ENCODE data around the gene SINHCAF.
"Not testable (repeated sequence)": the region's sequence is repeated elsewhere in the genome, so short reads cannot be mapped to it uniquely, and the experiment has no call there.

Gene SINHCAF

GRCh38 chr12:31325877-31326631 lies at the start of gene SINHCAF:
SINHCAF (minus strand) TSS chr12:31326150; CDS start chr12:31298204, 27,946 bp downstream.
- DNase-seq, result peak; percentile 97

DNA sequence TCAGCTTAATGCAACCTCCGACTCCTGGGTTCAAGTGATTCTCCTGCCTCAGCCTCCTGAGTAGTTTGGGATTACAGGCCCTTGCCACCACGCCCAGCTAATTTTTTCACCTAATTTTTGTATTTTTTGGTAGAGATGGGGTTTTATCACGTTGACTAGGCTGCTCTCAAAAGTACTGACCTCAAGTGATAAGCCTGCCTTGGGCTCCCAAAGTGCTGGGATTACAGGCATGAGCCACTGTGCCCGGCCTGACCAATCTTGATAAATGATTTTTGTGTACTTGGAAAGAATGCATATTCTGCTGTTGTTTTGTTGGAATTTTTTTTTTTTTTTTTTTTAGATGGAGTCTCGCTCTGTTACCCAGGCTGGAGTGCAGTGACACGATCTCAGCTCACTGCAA lies 49.5 kb upstream of the SINHCAF start:
- not testable (repeated sequence) for DNase-seq

- DNase-seq, result no peak
Measured at GRCh38 chr12:31371256-31371620, 45.3 kb upstream of the SINHCAF start.

DNA sequence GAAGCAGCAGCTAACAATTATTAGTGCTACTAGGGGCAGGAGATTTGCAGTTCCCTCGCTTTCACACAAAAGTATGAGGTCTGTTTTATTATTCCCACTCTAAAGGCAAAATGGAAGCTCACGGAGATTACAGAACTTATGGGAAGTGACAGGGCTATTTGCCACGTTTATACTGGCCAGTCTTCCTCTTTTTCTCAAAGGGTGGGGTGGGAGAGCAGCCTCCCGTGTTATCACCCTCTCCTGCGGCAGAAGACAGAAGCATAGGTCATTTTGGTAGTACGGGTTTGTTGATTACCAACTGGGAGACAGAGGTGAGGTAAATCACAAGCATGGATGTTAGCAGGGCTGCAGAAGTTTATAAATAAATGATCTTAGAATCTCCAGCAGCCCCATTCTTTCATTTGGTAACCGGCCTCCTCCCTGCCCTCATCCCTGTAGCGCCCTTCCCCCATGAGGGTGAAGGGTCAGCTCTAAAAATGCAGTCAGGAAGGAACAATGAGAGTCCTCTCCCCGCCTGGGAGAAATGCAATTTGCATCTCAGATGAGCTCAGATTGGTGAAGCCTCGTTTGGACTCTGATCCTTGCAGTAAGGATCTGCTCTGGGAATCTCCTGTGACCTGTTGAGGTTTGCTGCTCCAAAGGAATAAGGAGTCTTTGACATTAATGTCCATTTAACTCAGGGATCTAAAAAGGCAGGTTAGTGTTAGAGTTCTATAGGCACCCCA lies 44.7 kb upstream of the SINHCAF start:
- DNase-seq, result no peak

DNA sequence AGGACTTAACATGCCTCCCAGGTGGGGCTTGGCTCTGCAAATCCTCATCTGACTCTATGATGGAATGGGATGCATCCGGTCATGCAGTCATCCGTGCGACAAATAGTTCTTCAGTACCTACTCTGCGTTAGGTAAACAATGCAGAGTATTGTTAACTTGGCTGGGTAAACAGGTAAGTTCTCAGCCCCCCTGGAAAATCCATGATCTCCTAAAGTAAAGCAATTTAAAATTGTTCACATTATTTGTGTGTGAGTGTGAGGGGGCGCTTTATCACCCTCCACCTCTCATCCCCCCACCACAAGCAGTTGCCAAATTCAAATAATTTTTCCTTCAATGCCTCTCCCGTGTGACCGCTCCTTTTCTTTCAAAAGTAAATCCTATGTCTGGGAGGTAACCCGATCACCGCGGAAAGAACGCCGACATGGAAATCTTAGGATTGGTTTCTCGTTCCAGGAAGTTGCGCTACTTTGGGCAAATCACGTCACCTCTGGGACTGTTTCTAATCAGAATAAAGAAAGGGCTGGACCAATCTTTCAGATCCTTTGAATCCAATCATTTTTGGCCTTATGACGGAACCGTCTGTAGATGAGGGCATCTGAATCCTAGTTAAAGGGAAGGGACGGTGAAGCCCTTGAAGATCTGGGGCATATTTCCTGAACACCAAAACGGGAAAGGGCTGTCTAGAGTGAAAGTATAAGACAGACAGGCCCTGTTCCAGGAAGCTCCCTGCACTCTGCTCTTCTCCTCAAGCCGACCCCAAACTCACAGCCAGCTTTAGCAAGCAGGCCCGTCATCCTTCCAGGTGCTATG lies 44.0 kb upstream of the SINHCAF start:
- DNase-seq, result no peak

DNA sequence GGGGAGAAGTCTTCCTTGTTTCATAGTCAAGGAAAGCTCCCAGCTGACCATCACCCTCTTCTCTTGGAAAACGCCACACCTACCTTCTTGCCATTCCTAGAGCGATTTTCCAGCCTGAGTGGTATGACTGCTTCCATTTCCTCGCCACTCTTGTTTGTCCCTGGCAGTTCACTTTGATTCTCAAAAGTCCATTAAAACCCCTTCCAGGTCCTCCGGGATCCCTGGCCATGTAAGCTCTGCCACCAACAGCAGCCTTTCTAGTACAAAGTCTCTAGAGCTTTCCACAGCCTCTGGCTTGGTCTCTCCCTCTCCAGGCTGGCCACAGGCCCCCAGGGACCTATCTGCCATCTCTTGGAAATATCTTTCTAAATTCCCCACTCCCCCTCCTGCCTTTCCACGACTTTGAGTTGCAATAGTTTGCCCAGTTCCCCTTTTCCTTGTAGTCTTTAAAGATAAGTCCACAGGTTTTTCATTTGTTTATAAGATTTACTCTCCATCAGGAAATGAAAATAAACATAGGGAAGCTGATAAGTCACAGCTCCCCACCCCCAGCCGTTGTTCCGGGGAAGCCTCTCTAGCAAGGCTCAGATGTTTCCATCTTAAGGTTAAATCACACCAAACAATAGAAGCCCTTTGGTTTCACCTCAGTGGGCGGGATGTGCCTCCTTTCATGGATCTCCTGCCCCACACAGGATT lies 42.9 kb upstream of the SINHCAF start:
- DNase-seq, result no peak

DNA sequence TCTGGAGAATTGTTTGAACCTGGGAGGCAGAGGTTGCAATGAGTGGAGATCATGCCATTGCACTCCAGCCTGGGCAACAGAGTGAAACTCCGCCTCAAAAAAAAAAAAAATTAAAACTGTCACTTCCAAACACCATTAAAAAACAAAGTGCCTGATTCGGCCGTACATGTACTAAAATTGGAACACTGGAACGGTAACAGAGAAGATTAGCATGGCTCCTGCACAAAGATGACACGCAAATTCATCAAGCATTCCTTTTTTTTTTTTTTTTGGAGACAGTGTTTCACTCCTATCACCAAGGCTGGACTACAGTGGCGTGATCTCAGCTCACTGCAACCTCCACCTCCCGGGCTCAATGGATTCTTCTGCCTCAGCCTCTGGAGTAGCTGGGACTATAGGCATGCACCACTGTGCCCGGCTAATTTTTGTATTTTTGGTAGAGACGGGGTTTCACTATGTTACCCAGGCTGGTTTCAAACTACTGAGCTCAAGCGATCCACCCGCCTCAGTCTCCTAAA lies 40.2 kb upstream of the SINHCAF start:
- DNase-seq, result no peak

DNA sequence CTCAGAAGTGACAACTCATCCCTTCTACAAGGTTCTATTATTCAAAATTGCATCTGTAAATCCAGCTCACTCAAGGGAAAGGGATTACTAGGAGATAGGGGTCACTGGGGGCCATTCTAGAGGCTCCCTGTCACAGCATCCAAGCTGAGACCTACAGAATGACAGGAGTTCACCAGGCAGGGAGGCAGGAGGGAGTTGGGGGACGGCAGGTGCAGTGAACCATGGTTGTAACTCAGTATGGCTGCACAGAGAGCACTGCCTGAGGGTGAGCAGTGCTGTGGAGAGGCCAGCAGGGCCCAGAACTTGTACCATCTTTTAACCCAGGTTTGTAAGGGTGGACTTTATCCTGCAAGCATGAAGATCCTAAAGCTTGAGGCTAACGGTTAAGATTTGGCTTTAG lies 37.9 kb upstream of the SINHCAF start:
- no peak for DNase-seq

GRCh38 chr12:31363416-31363809 lies 37.5 kb upstream of the SINHCAF start:
- no peak for DNase-seq

DNA sequence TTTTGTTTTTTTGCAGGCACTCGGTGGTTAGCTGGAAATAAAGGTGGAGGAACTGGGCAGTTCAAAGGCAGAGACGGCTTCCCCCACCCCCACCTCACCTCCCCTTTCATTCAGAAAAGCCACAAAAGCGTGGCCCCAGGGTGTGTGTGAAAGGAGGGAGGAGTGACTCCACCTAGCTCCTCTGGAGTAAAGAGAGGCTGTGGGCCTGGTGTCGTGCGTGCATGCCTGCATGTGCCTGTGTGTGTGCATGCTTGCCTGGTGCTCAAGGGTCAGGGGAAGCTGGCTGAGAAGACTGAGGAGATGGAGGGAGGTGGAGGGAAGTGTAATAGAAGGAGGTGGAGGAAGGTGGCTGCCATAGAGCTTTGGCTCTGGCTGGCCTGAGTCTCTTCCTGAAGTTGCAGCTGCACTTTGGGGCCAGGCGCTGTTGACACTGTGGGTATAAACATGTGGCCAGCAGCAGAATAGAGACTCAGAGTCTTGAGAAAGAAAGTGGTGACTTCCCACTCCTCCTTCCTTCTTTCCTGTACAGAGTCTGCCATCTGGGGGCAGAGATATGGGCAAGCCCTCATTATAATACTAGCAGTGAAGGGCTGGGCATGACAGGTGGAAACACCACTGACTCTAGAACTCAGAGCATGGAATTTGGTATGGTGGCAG lies 36.9 kb upstream of the SINHCAF start:
- DNase-seq, result no peak

GRCh38 chr12:31362115-31362758 lies 36.3 kb upstream of the SINHCAF start:
- DNase-seq, result no peak

DNA sequence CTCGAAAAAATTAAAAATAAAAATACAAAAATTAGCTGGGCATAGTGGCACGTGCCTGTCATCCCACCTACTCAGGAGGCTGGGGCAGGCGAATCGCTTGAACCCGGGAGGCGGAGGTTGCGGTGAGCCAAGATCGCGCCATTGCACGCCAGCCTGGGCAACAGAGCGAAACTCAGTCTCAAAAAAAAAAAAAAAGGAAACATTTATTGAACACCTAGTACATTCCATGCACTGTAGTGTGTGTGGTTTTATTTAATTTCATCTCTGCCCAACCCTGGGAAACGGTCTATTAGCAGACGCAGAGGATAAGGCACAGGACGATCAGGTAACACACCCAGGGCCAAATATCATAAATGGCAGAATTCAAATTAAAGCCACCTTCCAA lies 35.8 kb upstream of the SINHCAF start:
- no peak for DNase-seq

DNA sequence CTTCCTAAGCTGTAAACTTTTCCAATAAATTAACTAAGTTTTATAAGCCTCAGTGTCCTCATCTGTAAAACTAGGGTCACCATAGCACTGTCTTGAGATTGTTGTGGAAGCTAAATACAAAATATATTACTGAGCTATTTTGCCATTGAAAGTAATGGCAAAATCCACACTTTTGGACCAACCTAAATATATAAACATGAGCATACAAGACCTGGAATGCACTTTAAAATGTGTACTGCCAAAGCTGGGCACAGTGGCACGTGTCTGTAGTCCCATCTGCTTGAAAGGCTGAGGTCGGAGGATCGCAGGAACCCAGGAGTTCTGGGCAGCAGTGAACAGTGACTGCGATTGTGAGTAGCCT lies 29.8 kb upstream of the SINHCAF start:
- DNase-seq, result no peak

GRCh38 chr12:31353750-31354708 lies 28.1 kb upstream of the SINHCAF start:
- DNase-seq, result no peak

DNA sequence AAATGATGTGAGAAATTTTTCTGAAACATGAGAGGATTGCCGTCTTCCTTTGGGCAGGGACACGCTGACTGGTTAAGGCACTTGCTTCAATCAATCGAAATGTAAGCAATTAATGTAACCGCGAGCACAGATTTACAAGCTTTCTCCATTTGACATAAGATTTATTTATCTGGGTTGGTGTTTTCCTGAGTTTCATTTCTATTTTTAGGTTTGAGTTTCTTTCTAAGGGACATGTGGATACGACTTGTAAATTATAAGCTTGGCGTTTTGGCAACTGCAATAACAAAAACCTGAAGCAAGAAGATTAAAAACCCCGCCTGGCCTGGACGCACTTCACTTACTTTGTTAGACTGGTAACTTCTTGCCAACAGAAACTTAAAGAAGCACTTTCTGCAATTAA lies 20.3 kb upstream of the SINHCAF start:
- no peak for DNase-seq

- DNase-seq, result no peak
Measured at GRCh38 chr12:31343139-31343538, 17.2 kb upstream of the SINHCAF start.

DNA sequence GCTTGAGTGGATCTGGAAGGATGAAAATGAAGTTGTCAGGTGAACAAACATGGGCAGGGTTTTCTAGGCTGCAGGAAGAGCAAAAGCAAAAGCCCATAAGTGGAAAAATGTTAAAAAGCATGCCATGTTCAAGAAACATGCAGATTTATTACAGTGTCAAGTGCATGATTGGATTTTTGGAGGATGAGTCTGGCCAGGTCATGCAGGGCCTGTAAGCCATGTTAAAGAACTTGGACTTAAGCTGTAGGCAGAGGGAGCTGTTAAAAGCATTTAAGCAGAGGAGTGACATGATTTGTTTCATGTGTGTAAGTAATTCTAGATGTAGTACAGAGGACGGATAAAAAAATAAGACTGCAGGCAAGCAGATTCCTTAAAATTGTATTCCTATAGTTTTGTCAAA lies 16.3 kb upstream of the SINHCAF start:
- no peak for DNase-seq

DNA sequence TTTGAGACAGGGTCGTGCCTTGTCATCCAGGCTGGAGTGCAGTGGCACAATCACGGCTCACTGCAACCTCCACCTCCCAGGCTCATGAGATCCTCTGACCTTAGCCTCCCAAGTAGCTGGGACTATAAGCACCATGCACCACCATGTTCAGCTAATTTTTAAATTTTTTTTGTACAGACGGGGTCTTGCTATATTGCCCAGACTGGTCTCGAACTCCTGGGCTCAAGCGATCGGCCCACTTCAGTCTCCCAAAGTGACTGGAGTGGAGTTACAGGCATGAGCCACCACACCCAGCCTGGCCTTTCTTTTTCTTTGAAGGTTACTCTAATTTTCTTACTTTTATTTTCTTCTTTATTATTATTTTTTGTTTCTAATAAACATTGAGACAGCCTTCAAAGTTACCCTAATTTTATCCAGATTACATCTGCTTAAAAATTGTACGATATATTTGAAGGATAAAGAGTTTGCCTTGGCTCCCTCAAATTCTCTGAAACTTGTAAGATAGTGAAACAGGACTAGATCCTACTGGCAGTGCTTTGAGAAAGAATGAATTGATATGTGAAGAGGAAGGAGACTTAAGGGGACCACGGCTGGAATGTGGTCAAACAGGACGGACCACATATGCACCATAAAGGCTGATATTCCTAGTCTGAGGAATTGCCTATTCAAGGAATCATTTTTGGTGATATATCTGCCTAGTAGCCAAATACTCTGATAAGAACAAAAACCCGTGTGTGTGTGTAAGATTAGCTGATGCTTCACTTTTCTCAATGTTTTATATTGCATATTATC lies 14.1 kb upstream of the SINHCAF start:
- DNase-seq, result no peak

DNA sequence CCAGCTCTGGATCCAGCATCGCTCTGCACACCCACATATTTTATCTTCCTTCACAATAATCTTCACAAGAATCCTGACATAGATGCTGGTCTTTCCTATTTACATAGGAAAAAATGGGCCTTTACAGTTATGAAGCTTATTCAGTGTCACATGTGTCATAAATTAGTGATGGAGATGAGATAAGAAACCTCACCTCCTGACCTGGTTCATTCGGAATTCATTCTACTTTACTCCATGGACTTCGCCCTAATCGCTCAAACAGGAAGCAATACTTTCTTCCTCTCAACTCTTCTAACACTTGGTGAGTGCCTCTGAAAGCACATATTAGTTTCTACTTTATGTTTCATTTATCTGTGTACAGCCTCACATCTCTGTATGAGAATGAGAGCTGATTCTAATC lies 12.0 kb upstream of the SINHCAF start:
- no peak for DNase-seq

GRCh38 chr12:31331242-31331641 lies 5.3 kb upstream of the SINHCAF start:
- no peak for DNase-seq

Data from NCI-H510A (cell line).